PC-9 (cell line): ENCODE data around the gene FTO.

Source experiments
- CTCF ChIP-seq: fragments of 200-600 bp; sonication (generic); conservative IDR thresholded peaks from 2 replicates; pipeline ENCODE4 v1.6.1; 2017; ENCODE audit warnings: mixed run types, antibody characterized with exemption, mild to moderate bottlenecking, moderate library complexity
- EZH2 ChIP-seq: fragments of 200-600 bp; sonication (generic); IDR thresholded peaks from 2 replicates; pipeline ENCODE4 v1.8.0; 2017; ENCODE audit warnings: antibody characterized with exemption, low read depth

- no peak for TF ChIP-seq CTCF
- no peak for TF ChIP-seq EZH2
These were observed 17.2 kb upstream of the FTO start for GRCh38 chr16:53686710-53687109.
